Choroid plexus epithelial cell (primary cell): ENCODE measurements around the gene PICALM.

Experiments used
- DNase-seq: peaks from one replicate; pipeline ENCODE4 v3.0.0-alpha.2; 2010; ENCODE audit warnings: low read depth
- H3K4me3 ChIP-seq: 2 replicates; pipeline ENCODE4 v1.5.1; 2011; ENCODE audit warnings: low read depth, mild to moderate bottlenecking, control low read depth, low read length, moderate library complexity
- CTCF ChIP-seq: conservative IDR thresholded peaks from 2 replicates; pipeline ENCODE4 v1.5.1; 2011; ENCODE audit warnings: low read depth, mild to moderate bottlenecking, control low read depth, inconsistent platforms, low read length, moderate library complexity

The PICALM gene

GRCh38 chr11:86067851-86068137 is 1.1 kb downstream of the PICALM start:
- DNase-seq, result no peak
- TF ChIP-seq CTCF, result no peak
- peak overlapping the region; percentile 93 for H3K4me3 ChIP-seq

- H3K4me3 ChIP-seq, result peak overlapping the region; percentile 93
- no peak for TF ChIP-seq CTCF
- DNase-seq, result peak; percentile 25
These were observed 1.7 kb downstream of the PICALM start for GRCh38 chr11:86067009-86067850.

- peak overlapping the region; percentile 93 for H3K4me3 ChIP-seq
- DNase-seq, result no peak
These were observed 2.3 kb downstream of the PICALM start for GRCh38 chr11:86066657-86067008.

GRCh38 chr11:86066033-86066432 is 2.9 kb downstream of the PICALM start:
- TF ChIP-seq CTCF, result no peak
- H3K4me3 ChIP-seq, result peak overlapping the region; percentile 93
- DNase-seq, result no peak

More at GRCh38 chr11:86066657-86067008, 2.3 kb downstream of the PICALM start:
- TF ChIP-seq CTCF, result no peak

GRCh38 chr11:86064220-86064803 is 4.6 kb downstream of the PICALM start:
- no peak for TF ChIP-seq CTCF
- H3K4me3 ChIP-seq, result peak overlapping the region; percentile 28
- DNase-seq, result peak; percentile 50

- no peak for DNase-seq
- no peak for TF ChIP-seq CTCF
- peak overlapping the region; percentile 7 for H3K4me3 ChIP-seq
These were observed 5.3 kb downstream of the PICALM start for GRCh38 chr11:86063536-86063935.

GRCh38 chr11:86062719-86063118 is 6.2 kb downstream of the PICALM start:
- H3K4me3 ChIP-seq, result no peak overlapping the region
- TF ChIP-seq CTCF, result no peak
- peak; percentile 65 for DNase-seq
